ENCODE data around the gene TOX2.

DNA sequence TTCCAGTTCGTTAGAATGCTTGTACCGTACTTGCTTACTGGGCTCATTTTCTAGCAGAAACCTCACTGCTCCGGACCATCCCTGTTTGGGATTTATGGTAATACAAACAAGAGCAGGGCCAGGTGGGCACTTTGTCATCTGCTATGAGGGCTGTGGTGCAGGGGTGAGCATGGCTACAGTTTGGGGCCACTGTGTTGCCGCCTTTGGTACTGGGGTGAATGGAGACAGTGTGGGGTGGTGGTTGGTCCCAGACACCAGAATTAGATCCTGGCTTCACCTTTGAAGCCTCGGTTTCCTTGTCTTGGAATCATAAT is 95.0 kb downstream of the TOX2 start:
- no peak for TF ChIP-seq EZH2 (IDR thresholded peaks at IDR 0.05; ENCODE audit: insufficient read depth, low read length)
- TF ChIP-seq, protein P1, sequence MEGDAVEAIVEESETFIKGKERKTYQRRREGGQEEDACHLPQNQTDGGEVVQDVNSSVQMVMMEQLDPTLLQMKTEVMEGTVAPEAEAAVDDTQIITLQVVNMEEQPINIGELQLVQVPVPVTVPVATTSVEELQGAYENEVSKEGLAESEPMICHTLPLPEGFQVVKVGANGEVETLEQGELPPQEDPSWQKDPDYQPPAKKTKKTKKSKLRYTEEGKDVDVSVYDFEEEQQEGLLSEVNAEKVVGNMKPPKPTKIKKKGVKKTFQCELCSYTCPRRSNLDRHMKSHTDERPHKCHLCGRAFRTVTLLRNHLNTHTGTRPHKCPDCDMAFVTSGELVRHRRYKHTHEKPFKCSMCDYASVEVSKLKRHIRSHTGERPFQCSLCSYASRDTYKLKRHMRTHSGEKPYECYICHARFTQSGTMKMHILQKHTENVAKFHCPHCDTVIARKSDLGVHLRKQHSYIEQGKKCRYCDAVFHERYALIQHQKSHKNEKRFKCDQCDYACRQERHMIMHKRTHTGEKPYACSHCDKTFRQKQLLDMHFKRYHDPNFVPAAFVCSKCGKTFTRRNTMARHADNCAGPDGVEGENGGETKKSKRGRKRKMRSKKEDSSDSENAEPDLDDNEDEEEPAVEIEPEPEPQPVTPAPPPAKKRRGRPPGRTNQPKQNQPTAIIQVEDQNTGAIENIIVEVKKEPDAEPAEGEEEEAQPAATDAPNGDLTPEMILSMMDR (IDR thresholded peaks at IDR 0.05; ENCODE audit: insufficient read depth, low read depth, low read length) = no peak
